ENCODE measurements around the gene NEDD4L.

DNA sequence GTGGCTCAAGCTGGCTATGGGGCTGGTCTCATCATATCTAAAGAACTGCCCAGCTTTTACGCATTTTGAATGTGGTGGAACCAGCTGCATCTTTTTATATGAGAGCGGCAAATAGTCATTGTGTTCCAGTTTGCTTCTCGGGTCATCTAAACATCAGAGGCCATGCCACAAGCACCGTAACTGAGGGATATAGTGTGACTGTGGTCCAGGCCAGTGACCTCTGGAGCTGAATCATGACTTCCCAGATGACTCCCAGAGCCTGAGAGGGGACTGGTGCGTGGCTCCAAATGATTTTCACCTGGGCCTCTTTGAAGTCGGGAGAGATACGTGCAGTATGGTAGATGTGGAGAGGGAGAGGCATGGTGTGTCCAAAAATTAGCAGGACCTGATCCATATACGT lies 271.0 kb downstream of the NEDD4L start:
- TF ChIP-seq CTCF (IDR thresholded peaks at IDR 0.05) (no peak), POLR2A (IDR thresholded peaks at IDR 0.05) (no peak), EP300 (IDR thresholded peaks at IDR 0.05) (no peak), POLR2AphosphoS5 (IDR thresholded peaks at IDR 0.05) (no peak)

Measured in sigmoid colon (tissue), 4 donors.